ENCODE data around the gene ATAD5. TPM values are rescaled to one million over a fixed set of nuclear protein-coding genes. Genes with fewer than 3 reads are reported as not detected.

ATAD5 gene
- total RNA-seq, 1 donor from 2014 or later = 0.92 TPM

Other genes starting within 250 kb of the ATAD5 start
- 11.6 TPM for gene CRLF3, start 7.3 kb upstream of the ATAD5 start, total RNA-seq
- gene TEFM, start 74.3 kb downstream of the ATAD5 start, total RNA-seq = 12.0 TPM
- gene ADAP2, start 90.0 kb downstream of the ATAD5 start, total RNA-seq = 21.7 TPM
- gene RNF135, start 139.1 kb downstream of the ATAD5 start, total RNA-seq = 22.3 TPM